Prostate gland (tissue), 2 donors: ENCODE measurements around the gene SAMD13.

Experiments used
- CTCF ChIP-seq, 4 experiments: fragments of 200-600 bp in 2 of 4; fragments of 450-650 bp in 2 of 4; sonication (generic) in 2 of 4; IDR thresholded peaks; 1 replicate in 3 of 4; 2 replicates in 1 of 4; pipeline ENCODE4 v1.5.1; 2016 to 2019; ENCODE audit warnings: antibody characterized with exemption in 4 of 4, mild to moderate bottlenecking in 2 of 4, moderate library complexity in 2 of 4
- POLR2A ChIP-seq: fragments of 450-650 bp; IDR thresholded peaks from one replicate; pipeline ENCODE4 v1.6.1; 2016; ENCODE audit warnings: antibody characterized with exemption, mild to moderate bottlenecking

GRCh38 chr1:84373436-84374141 lies 72.1 kb downstream of the SAMD13 start:
- TF ChIP-seq CTCF (IDR thresholded peaks at IDR 0.05) = no peak
- TF ChIP-seq POLR2A = no peak
